K562 (cell line): ENCODE data around the gene CALCOCO2. TPM values are rescaled to one million over a fixed set of nuclear protein-coding genes. Genes with fewer than 3 reads are reported as not detected.

ENCODE experiments used
- ATAC-seq: fragments of 200-7000 bp; cut with Tn5 transposase; 3 replicates; pipeline ENCODE4 v1.9.1; 2020; ENCODE audit warnings: moderate library complexity
- BruUV-seq: library from RNA; stranded (reverse); fragments of 400-500 nt; replicated peaks from 2 replicates; lab custom pipeline; 2021; lab: Mats Ljungman, UMichigan
- CTCF ChIA-PET: fragments of 300-600 bp; formaldehyde crosslinking; extraction: SDS; loops from one replicate; lab custom pipeline; 2021; ENCODE audit warnings: low intra/inter-chr PET ratio; lab: Yijun Ruan, JAX
- POLR2A ChIA-PET: fragments of 300-600, 350-650 bp; sonication (Branson Sonifier 250); formaldehyde crosslinking; extraction: SDS; loops from one replicate; lab custom pipeline; 2021; ENCODE audit warnings: antibody characterized with exemption, inconsistent platforms; lab: Yijun Ruan, JAX
- DNase-seq, 4 experiments: peaks; one replicate each; pipeline versions ENCODE4 v3.0.0 to v3.0.0-alpha.2; 2011 to 2018; ENCODE audit warnings: low spot score in 3 of 4, mixed read lengths in 3 of 4; ENCODE audit errors: extremely low read depth in 1 of 4
- FAIRE-seq: peaks from 2 replicates; lab custom pipeline; 2011; peaks lifted over from hg19 to GRCh38; lab: Jason Lieb, UNC
- H2AFZ ChIP-seq: 2 replicates; pipeline ENCODE4 v1.6.0; 2011; ENCODE audit warnings: low read depth, low read length, control low read depth, inconsistent platforms
- H3K27ac ChIP-seq: fragments of 200-600 bp; 3 replicates; pipeline ENCODE4 v1.8.0; 2011; ENCODE audit warnings: low read depth, mild to moderate bottlenecking, control low read depth, inconsistent platforms, low read length, moderate library complexity, mixed read lengths; ENCODE audit errors: extremely low read depth
- H3K27me3 ChIP-seq, 2 experiments: fragments of 300-600 bp in 1 of 2; 2 replicates in 1 of 2; 3 replicates in 1 of 2; pipeline versions ENCODE4 v1.6.0 to v1.8.0; 2011; ENCODE audit warnings: inconsistent platforms in 2 of 2, low read length in 2 of 2, mild to moderate bottlenecking in 1 of 2, mixed read lengths in 1 of 2, moderate library complexity in 1 of 2; ENCODE audit not compliant: control insufficient read depth in 2 of 2, insufficient read depth in 2 of 2
- H3K36me3 ChIP-seq: fragments of 300-600 bp; 3 replicates; pipeline ENCODE4 v1.8.0; 2011; ENCODE audit warnings: mild to moderate bottlenecking, low read length, inconsistent platforms; ENCODE audit not compliant: control insufficient read depth, insufficient read depth
- H3K4me1 ChIP-seq, 2 experiments: fragments of 200-600 bp in 1 of 2; replicated peaks in 1 of 2; 2 replicates in 1 of 2; 3 replicates in 1 of 2; pipeline versions ENCODE4 v1.5.1 to v1.8.0; 2011; ENCODE audit warnings: inconsistent platforms in 2 of 2, low read length in 2 of 2, mild to moderate bottlenecking in 1 of 2, mixed read lengths in 1 of 2, moderate library complexity in 1 of 2; ENCODE audit not compliant: control insufficient read depth in 2 of 2, insufficient read depth in 2 of 2
- H3K4me2 ChIP-seq: 2 replicates; pipeline ENCODE4 v1.6.1; 2011; ENCODE audit warnings: low read length, control low read depth, inconsistent platforms, mixed read lengths; ENCODE audit not compliant: insufficient read depth
- H3K4me3 ChIP-seq: fragments of 200-600 bp; sonication (generic), shearing (Covaris generic); 2 replicates; pipeline ENCODE4 v1.5.1; 2016; ENCODE audit warnings: control low read depth, inconsistent platforms
- H3K79me2 ChIP-seq: fragments of 200-600 bp; 3 replicates; pipeline ENCODE4 v1.8.0; 2011; ENCODE audit warnings: low read length, inconsistent platforms; ENCODE audit not compliant: control insufficient read depth, insufficient read depth
- H3K9ac ChIP-seq, 2 experiments: 2 replicates each; pipeline versions ENCODE4 v1.6.0 to v1.6.1; 2011; ENCODE audit warnings: low read depth in 2 of 2, low read length in 2 of 2, control low read depth in 1 of 2, inconsistent platforms in 1 of 2, mild to moderate bottlenecking in 1 of 2, mixed read lengths in 1 of 2; ENCODE audit not compliant: insufficient read depth in 1 of 2
- H3K9me1 ChIP-seq: one replicate; pipeline ENCODE4 v1.6.0; 2011; ENCODE audit warnings: inconsistent platforms, mild to moderate bottlenecking, low read length, moderate library complexity; ENCODE audit not compliant: control insufficient read depth, insufficient read depth
- H3K9me3 ChIP-seq: replicated peaks from 2 replicates; pipeline ENCODE4 v1.5.1; 2011; ENCODE audit warnings: low read depth, low read length, inconsistent platforms; ENCODE audit not compliant: control insufficient read depth, insufficient read depth
- H4K20me1 ChIP-seq: replicated peaks from 2 replicates; pipeline ENCODE4 v1.6.1; 2011; ENCODE audit warnings: low read length, inconsistent platforms, mixed read lengths; ENCODE audit not compliant: control insufficient read depth, insufficient read depth
- RFX1 ChIP-seq: fragments of 450-650 bp; IDR thresholded peaks from 2 replicates; pipeline ENCODE4 v1.6.1; 2016; ENCODE audit warnings: mild to moderate bottlenecking, moderate library complexity
- ZNF316 ChIP-seq: fragments of 450-650 bp; IDR thresholded peaks from 2 replicates; pipeline ENCODE4 v1.6.1; 2016
- WGBS: fragments of 100-300 bp; shearing (Covaris generic); methylation state at CpG from one replicate; pipeline ENCODE4 v1.1.6; 2016; ENCODE audit warnings: low coverage, mixed read lengths; ENCODE audit not compliant: insufficient coverage; ENCODE audit errors: missing lambda C conversion rate; 5-methylcytosine and 5-hydroxymethylcytosine counted together
- in situ Hi-C: fragments of 300-500 bp; cut with MboI; formaldehyde crosslinking; loops from 4 replicates; pipeline ENCODE4 v1.15.0; 2018; ENCODE audit warnings: inconsistent platforms, mixed read lengths
- intact Hi-C: fragments of 100-400 bp; cut with micrococcal nuclease; formaldehyde crosslinking; loops from 2 replicates; pipeline ENCODE4 v1.14.2; 2022
- polyA plus RNA-seq, 8 experiments: library from polyadenylated mRNA; depleted of rRNA in 4 of 8; stranded (reverse) in 5 of 8; unstranded in 3 of 8; fragments of >200 nt; fragmentation: Nextera tagmentation in 2 of 8; fragmentation: Illumina TruSeq in 1 of 8; extraction: Ambion mirVana in 2 of 8; extraction: Trizol in 1 of 8; gene quantifications; 2 replicates each; pipeline versions ENCODE4 v1.2.1 to v1.2.3, GENCODE V29; 2011 to 2014; ENCODE audit warnings: inconsistent platforms in 1 of 8, missing spikeins in 1 of 8
- total RNA-seq, 7 experiments: library from RNA; depleted of rRNA in 6 of 7; stranded (reverse); fragments of >200 nt in 6 of 7; fragmentation: Illumina TruSeq in 2 of 7; extraction: Trizol in 2 of 7; gene quantifications; 2 replicates each; pipeline versions ENCODE4 v1.2.1 to v1.2.3, GENCODE V29; 2011 to 2021; ENCODE audit warnings: low replicate concordance in 1 of 7
- TF ChIP-seq, protein P1 (sequence below), 2 experiments: fragments of 450-650 bp in 1 of 2; sonication (generic) in 1 of 2; formaldehyde crosslinking in 1 of 2; IDR thresholded peaks; 2 replicates each; pipeline versions ENCODE4 v1.7.1 to v1.9.0; 2016 to 2022; ENCODE audit warnings: inconsistent platforms in 1 of 2, mild to moderate bottlenecking in 1 of 2, missing genetic modification reagents in 1 of 2

The CALCOCO2 gene
- total and polyA plus RNA-seq, 9 of the 15 experiments (the other 6 are each of a cell fraction or from before 2014, with no cell fraction given): 24.1 to 87.3 (median 67.5) TPM

DNA sequence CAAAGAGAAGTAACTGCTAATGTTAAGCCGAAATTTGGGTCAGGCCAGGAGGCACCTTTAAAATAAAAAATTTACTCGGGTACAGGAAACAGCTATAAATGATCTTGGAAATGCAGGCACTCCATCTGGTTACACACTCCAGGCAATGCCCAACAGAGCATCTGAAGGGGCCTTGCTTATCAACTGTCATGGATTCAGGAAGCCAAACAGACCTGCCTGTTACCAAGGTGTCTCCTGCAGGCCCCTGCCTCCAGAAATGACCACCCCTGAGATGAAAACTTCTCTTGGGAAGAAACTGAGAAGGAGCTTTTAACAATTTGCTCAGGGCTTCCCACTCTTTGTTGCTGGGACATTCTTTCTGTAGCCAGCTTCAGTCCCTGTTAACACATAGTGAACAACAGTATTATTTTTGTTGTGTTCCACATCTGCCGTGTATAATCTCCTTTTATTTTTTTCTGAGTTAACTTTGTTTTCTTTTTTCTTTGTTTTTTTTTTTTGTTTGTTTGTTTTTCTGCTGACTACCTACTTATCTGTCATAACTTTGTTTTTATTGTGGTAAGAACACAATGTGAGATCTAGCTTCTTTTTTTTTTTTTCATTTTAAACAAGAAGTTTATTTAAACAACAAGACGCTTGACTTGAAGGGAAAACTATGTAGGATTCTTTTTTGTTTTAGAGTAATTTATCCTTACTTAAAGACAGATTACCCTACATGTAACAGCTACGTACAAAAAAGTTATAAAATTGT, 43.0 kb downstream of the CALCOCO2 start:
- TF ChIP-seq ZNF316: peak; percentile 81
- TF ChIP-seq, protein P1, sequence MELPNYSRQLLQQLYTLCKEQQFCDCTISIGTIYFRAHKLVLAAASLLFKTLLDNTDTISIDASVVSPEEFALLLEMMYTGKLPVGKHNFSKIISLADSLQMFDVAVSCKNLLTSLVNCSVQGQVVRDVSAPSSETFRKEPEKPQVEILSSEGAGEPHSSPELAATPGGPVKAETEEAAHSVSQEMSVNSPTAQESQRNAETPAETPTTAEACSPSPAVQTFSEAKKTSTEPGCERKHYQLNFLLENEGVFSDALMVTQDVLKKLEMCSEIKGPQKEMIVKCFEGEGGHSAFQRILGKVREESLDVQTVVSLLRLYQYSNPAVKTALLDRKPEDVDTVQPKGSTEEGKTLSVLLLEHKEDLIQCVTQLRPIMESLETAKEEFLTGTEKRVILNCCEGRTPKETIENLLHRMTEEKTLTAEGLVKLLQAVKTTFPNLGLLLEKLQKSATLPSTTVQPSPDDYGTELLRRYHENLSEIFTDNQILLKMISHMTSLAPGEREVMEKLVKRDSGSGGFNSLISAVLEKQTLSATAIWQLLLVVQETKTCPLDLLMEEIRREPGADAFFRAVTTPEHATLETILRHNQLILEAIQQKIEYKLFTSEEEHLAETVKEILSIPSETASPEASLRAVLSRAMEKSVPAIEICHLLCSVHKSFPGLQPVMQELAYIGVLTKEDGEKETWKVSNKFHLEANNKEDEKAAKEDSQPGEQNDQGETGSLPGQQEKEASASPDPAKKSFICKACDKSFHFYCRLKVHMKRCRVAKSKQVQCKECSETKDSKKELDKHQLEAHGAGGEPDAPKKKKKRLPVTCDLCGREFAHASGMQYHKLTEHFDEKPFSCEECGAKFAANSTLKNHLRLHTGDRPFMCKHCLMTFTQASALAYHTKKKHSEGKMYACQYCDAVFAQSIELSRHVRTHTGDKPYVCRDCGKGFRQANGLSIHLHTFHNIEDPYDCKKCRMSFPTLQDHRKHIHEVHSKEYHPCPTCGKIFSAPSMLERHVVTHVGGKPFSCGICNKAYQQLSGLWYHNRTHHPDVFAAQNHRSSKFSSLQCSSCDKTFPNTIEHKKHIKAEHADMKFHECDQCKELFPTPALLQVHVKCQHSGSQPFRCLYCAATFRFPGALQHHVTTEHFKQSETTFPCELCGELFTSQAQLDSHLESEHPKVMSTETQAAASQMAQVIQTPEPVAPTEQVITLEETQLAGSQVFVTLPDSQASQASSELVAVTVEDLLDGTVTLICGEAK (IDR thresholded peaks at IDR 0.05): peak; percentile 67; the same call in 1 of the 2 replicates
- TF ChIP-seq, protein P1 (CRISPR knock-in tag; IDR thresholded peaks at IDR 0.05): no peak
- no peak for TF ChIP-seq RFX1
- Histone ChIP-seq H4K20me1 (no peaks in the 10 kb centered on the region; the same call in 1 of the 2 replicates), H3K36me3 (no peaks in the 10 kb centered on the region), H3K9me3 (no peaks in the 10 kb centered on the region), H3K4me3 (no peak overlapping the region), H3K9ac (no peak overlapping the region), H3K4me2 (no peak overlapping the region), H3K4me1 (peaks cover 5 to 7% of the 10 kb centered on the region in 2 experiments; a peak in 3 of 5 replicates), H3K79me2 (no peaks in the 10 kb centered on the region), H3K27ac (no peak overlapping the region), H3K27me3 (peaks cover 6 to 33% of the 10 kb centered on the region in 2 experiments; a peak in 3 of 5 replicates), H2AFZ (no peak overlapping the region), H3K9me1 (no peaks in the 10 kb centered on the region)
- no peak for FAIRE-seq
- 5% methylated on average over 5 of the region's 5 CpGs for WGBS
- in situ Hi-C loops: no loop called here
- BruUV-seq: no TSS peak
- DNase-seq: no peak
- POLR2A ChIA-PET: interaction anchor here (0.8 kb wide), 1 partner anchor 58 kb away, joined by 3 read pairs; no protein-coding TSS in a partner anchor
- CTCF ChIA-PET: interaction anchor here (0.7 kb wide), 1 partner anchor 140 kb away, joined by 3 read pairs; no protein-coding TSS in a partner anchor
- intact Hi-C loops: no loop called here
- ATAC-seq: no peak
